ENCODE measurements around the gene TMEM123.

The TMEM123 gene

GRCh38 chr11:102406099-102406498 lies 46.5 kb downstream of the TMEM123 start:
- no peak overlapping the region for H3K4me2 ChIP-seq (ENCODE audit: low read length)

GRCh38 chr11:102405501-102405900 lies 47.1 kb downstream of the TMEM123 start:
- no peak overlapping the region for H3K27ac ChIP-seq (ENCODE audit: low read depth, low read length, poor library complexity, severe bottlenecking)
- H3K4me3 ChIP-seq (ENCODE audit: low read depth, low read length, poor library complexity, severe bottlenecking) = no peak overlapping the region
- no peak for TF ChIP-seq CTCF (IDR thresholded peaks at IDR 0.05; ENCODE audit: low read length)
- H3K9ac ChIP-seq (ENCODE audit: low read length) = no peak overlapping the region
- peaks cover 2% of the 10 kb centered on the region; the same call in 1 of the 2 replicates for H4K20me1 ChIP-seq (ENCODE audit: insufficient read depth, low read length)
- H3K27me3 ChIP-seq (ENCODE audit: insufficient read depth, low read length) = no peaks in the 10 kb centered on the region
- no peak overlapping the region for H3K4me2 ChIP-seq (ENCODE audit: low read length)
- no peaks in the 10 kb centered on the region for H3K9me3 ChIP-seq (ENCODE audit: low read length)
- H2AFZ ChIP-seq (ENCODE audit: low read length) = no peak overlapping the region
- H3K79me2 ChIP-seq (ENCODE audit: insufficient read depth, low read length) = peaks cover 52% of the 10 kb centered on the region
- H3K36me3 ChIP-seq (ENCODE audit: insufficient read depth, low read length) = peaks cover 74% of the 10 kb centered on the region
- H3K4me1 ChIP-seq (ENCODE audit: insufficient read depth, low read length, severe bottlenecking) = peaks cover 17% of the 10 kb centered on the region
- peaks cover 9% of the 10 kb centered on the region for H3F3A ChIP-seq (ENCODE audit: insufficient read depth, low read length)
- no peaks in the 10 kb centered on the region for H3K9me2 ChIP-seq (ENCODE audit: low read depth, low read length)

More at GRCh38 chr11:102406099-102406498, 46.5 kb downstream of the TMEM123 start:
- H3K4me1 ChIP-seq (ENCODE audit: insufficient read depth, low read length, severe bottlenecking) = peaks cover 17% of the 10 kb centered on the region
- H2AFZ ChIP-seq (ENCODE audit: low read length) = no peak overlapping the region
- peaks cover 9% of the 10 kb centered on the region for H3F3A ChIP-seq (ENCODE audit: insufficient read depth, low read length)
- H3K79me2 ChIP-seq (ENCODE audit: insufficient read depth, low read length) = peaks cover 58% of the 10 kb centered on the region
- H3K27ac ChIP-seq (ENCODE audit: low read depth, low read length, poor library complexity, severe bottlenecking) = no peak overlapping the region
- H4K20me1 ChIP-seq (ENCODE audit: insufficient read depth, low read length) = peaks cover 2% of the 10 kb centered on the region; the same call in 1 of the 2 replicates
- no peaks in the 10 kb centered on the region for H3K9me3 ChIP-seq (ENCODE audit: low read length)
- TF ChIP-seq CTCF (IDR thresholded peaks at IDR 0.05; ENCODE audit: low read length) = no peak
- no peak for TF ChIP-seq EZH2 (IDR thresholded peaks at IDR 0.05; ENCODE audit: borderline replicate concordance, low read length)
- no peak overlapping the region for H3K9ac ChIP-seq (ENCODE audit: low read length)
- H3K27me3 ChIP-seq (ENCODE audit: insufficient read depth, low read length) = no peaks in the 10 kb centered on the region
- H3K36me3 ChIP-seq (ENCODE audit: insufficient read depth, low read length) = peaks cover 71% of the 10 kb centered on the region
- H3K9me2 ChIP-seq (ENCODE audit: low read depth, low read length) = no peaks in the 10 kb centered on the region
- H3K4me3 ChIP-seq (ENCODE audit: low read depth, low read length, poor library complexity, severe bottlenecking) = no peak overlapping the region

- Histone ChIP-seq H3K4me2 (ENCODE audit: low read length) (no peak overlapping the region), H3K9me3 (ENCODE audit: low read length) (no peaks in the 10 kb centered on the region), H2AFZ (ENCODE audit: low read length) (no peak overlapping the region), H3K79me2 (ENCODE audit: insufficient read depth, low read length) (peaks cover 23% of the 10 kb centered on the region), H3K9me2 (ENCODE audit: low read depth, low read length) (no peaks in the 10 kb centered on the region), H4K20me1 (ENCODE audit: insufficient read depth, low read length) (no peaks in the 10 kb centered on the region), H3K4me3 (ENCODE audit: low read depth, low read length, poor library complexity, severe bottlenecking) (no peak overlapping the region), H3K27ac (ENCODE audit: low read depth, low read length, poor library complexity, severe bottlenecking) (no peak overlapping the region), H3K4me1 (ENCODE audit: insufficient read depth, low read length, severe bottlenecking) (peaks cover 11% of the 10 kb centered on the region), H3F3A (ENCODE audit: insufficient read depth, low read length) (peaks cover 9% of the 10 kb centered on the region), H3K9ac (ENCODE audit: low read length) (no peak overlapping the region), H3K36me3 (ENCODE audit: insufficient read depth, low read length) (peaks cover 79% of the 10 kb centered on the region), H3K27me3 (ENCODE audit: insufficient read depth, low read length) (no peaks in the 10 kb centered on the region)
- no peak for TF ChIP-seq CTCF (IDR thresholded peaks at IDR 0.05; ENCODE audit: low read length)
- TF ChIP-seq EZH2 (IDR thresholded peaks at IDR 0.05; ENCODE audit: borderline replicate concordance, low read length) = no peak
Measured at GRCh38 chr11:102402548-102402947, 50.0 kb downstream of the TMEM123 start.

Measured in OCI-LY1 (cell line).